Sigmoid colon (tissue), 4 donors: ENCODE results near the gene NFE2L3.
A peak's percentile ranks its signal among the peaks of the same experiment; 100 is the strongest.
"Not testable (repeated sequence)": the region's sequence is repeated elsewhere in the genome, so short reads cannot be mapped to it uniquely, and the experiment has no call there.

Experiments used
- EP300 ChIP-seq, 4 donors: sonication (generic); formaldehyde crosslinking; IDR thresholded peaks; one replicate each; pipeline ENCODE4 v1.6.1; 2017; ENCODE audit warnings: antibody characterized with exemption in 4 of 4
- POLR2A ChIP-seq, 2 donors: fragments of 450-650 bp; IDR thresholded peaks; one replicate each; pipeline ENCODE4 v1.6.1; 2016; ENCODE audit warnings: antibody characterized with exemption in 2 of 2, mild to moderate bottlenecking in 2 of 2, moderate library complexity in 2 of 2
- POLR2AphosphoS5 ChIP-seq, 4 donors: sonication (generic); formaldehyde crosslinking; IDR thresholded peaks; one replicate each; pipeline ENCODE4 v1.6.1; 2017; ENCODE audit warnings: antibody characterized with exemption in 4 of 4
- TF ChIP-seq, protein P1 (sequence below), 4 experiments: fragments of 450-650 bp in 3 of 4; fragments of 200-600 bp in 1 of 4; IDR thresholded peaks; one replicate each; pipeline ENCODE4 v1.5.1; 2016 to 2019; ENCODE audit warnings: antibody characterized with exemption in 4 of 4, mild to moderate bottlenecking in 3 of 4, moderate library complexity in 2 of 4

DNA sequence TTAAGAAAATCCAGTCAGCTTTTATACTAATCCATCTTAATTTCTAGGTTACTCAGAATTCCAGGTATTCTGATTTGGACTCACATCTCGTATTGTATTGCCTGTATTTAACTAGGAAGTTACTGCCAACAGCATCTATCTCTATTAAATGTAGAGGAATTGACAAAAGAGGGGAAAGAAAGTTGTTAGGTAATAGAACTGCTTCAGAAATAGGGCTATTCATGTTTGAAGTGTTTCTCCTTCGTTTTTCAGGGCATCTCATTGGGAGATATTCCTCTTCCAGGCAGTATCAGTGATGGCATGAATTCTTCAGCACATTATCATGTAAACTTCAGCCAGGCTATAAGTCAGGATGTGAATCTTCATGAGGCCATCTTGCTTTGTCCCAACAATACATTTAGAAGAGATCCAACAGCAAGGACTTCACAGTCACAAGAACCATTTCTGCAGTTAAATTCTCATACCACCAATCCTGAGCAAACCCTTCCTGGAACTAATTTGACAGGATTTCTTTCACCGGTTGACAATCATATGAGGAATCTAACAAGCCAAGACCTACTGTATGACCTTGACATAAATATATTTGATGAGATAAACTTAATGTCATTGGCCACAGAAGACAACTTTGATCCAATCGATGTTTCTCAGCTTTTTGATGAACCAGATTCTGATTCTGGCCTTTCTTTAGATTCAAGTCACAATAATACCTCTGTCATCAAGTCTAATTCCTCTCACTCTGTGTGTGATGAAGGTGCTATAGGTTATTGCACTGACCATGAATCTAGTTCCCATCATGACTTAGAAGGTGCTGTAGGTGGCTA lies 32.5 kb downstream of the NFE2L3 start:
- not testable (repeated sequence) for TF ChIP-seq POLR2A, EP300 (IDR thresholded peaks at IDR 0.05)
- TF ChIP-seq, protein P1, sequence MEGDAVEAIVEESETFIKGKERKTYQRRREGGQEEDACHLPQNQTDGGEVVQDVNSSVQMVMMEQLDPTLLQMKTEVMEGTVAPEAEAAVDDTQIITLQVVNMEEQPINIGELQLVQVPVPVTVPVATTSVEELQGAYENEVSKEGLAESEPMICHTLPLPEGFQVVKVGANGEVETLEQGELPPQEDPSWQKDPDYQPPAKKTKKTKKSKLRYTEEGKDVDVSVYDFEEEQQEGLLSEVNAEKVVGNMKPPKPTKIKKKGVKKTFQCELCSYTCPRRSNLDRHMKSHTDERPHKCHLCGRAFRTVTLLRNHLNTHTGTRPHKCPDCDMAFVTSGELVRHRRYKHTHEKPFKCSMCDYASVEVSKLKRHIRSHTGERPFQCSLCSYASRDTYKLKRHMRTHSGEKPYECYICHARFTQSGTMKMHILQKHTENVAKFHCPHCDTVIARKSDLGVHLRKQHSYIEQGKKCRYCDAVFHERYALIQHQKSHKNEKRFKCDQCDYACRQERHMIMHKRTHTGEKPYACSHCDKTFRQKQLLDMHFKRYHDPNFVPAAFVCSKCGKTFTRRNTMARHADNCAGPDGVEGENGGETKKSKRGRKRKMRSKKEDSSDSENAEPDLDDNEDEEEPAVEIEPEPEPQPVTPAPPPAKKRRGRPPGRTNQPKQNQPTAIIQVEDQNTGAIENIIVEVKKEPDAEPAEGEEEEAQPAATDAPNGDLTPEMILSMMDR (IDR thresholded peaks at IDR 0.05): not testable (repeated sequence)
- peak in 1 of 4 donors; percentile 26 for TF ChIP-seq POLR2AphosphoS5 (IDR thresholded peaks at IDR 0.05)
